Activated CD8-positive, alpha-beta memory T cell treated with anti-CD3 and anti-CD28 coated beads, Interleukin-2, amount 50 U/mL, for 1 hour (primary cell): Measurements from ENCODE around the gene MAP4K4.

Experiments
- DNase-seq: peaks from one replicate; pipeline ENCODE4 v3.0.0-alpha.2; 2020; ENCODE audit errors: extremely low read depth

The MAP4K4 gene

DNA sequence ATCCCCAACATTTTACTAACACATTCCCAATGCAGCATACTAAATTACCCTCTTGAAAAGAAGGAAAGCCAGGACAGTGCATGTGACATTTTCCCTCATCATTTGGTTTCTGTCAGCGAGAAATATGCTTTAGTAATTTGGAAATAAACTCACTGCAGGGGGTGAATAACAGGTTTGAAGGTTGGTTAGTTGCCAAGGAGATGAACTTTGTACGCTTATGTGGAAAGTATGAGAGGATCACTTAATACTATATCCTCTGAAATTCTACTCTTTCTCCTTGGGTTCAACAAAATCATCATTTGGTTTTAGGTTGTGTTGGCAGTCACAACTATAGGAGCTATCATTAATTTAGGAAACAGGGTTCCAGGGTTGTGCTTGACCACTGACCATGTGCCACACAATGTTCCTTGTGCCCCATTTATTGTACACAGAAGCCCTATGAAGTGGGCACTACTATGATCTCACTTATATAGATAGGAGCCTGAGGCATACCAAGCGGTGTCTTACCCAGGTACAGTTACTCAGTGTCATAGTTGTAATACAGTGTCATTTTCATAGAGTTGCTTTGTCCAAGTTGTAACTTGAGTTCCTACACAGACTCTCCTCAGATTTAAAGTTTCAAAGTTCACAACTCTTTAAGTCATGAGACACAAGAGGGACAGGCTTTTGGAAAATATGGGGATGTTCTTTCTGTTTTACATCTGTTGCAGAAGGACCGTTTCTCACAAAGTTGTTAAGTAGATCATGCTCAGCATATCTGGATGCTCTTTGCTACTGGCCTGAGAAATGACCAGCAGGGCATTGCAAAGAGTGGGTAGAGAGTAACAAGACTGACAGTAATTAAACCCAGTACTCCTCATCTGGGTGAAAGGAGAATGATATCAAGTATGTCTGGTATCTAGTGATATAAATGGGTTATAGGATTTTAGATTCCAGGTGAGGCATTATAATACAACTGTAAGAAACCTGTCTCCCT is 91.8 kb downstream of the MAP4K4 start:
- DNase-seq, result no peak

DNA sequence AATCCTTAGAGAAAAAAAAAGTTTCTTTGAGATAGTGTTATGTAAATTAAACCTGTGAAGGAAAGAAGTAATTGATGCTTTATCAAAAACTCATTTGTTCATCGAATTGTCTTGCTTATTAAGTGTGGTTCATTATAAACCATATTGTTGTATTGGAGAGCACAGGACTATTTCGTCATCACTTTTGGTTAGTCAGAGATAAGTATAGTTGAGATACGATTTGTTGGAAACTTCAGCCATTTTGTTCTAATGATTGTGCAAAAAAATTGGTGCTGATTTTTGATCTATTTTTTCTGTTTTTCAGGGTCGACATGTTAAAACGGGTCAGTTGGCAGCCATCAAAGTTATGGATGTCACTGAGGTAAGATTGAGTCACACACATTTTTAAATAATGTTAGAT is 92.9 kb downstream of the MAP4K4 start:
- no peak for DNase-seq

DNA sequence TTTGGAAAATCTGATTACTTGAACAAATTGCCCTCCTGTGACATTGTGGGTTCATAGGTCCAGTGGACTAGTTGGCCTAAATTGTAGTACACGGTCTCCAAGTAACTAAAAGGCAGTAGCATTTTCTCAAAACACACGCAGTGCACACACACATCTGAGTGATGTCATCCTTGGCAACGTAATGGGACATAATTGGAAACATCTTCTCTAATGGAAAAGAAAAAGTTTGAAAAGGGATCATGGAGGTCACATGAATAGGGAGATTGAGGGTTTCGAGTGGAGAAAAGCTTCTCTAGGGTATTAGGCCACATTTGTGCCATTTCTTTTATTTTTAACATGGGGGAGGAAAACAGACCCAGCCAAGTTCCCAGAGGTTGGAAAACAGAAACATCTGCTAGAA is 93.3 kb downstream of the MAP4K4 start:
- DNase-seq, result no peak

DNA sequence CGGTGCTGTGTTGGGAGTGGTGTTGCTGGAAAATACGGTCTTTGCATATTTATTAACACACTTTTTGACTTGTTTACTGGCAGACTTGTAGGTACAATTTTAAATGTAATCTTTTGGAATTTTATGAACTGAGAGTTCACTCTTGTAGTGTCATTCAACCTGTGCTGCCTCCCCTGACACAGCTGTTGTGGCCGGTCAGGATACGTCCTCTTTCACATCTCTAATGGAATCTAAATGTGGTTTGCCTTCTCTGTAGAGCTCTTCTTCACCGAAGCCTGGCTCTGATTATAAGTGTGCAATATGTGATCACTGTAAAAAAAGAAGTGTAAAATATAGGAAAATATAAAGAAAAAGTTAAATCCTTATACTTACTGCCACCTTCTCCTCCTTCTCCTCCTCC is 94.7 kb downstream of the MAP4K4 start:
- DNase-seq, result no peak

DNA sequence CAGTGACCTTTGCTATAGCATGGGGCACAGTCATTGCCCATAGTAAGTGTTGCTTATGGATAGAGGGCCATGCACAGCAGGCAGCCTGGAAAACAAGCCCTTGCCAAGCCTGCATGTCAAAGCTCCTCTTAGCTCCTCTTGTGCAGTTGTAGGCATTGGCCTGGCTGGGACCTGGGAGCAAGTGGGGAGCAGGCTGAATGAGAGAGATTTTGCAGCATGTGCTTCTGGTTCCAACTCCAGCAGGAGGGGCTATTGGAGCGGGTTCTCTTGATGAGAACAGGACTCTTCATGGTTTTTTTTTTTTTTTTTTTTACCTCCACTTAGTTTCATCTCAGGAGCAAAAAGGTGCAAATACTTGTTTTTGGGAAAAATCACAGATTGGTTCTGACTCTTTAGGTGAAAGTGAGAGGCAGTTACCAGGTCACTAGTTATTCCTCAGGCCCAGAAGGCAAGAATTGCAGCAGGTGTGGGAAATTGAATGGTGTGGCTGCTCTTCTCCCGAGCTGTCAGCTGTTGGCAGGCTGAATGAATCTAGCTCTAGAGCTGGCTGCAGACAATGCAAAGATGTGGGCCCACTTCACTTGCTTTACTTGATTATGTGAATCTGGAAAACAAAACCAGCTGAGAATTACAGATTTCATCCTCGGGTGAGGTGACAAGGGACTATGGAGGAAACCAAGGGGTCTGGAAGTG is 95.9 kb downstream of the MAP4K4 start:
- DNase-seq, result no peak

DNA sequence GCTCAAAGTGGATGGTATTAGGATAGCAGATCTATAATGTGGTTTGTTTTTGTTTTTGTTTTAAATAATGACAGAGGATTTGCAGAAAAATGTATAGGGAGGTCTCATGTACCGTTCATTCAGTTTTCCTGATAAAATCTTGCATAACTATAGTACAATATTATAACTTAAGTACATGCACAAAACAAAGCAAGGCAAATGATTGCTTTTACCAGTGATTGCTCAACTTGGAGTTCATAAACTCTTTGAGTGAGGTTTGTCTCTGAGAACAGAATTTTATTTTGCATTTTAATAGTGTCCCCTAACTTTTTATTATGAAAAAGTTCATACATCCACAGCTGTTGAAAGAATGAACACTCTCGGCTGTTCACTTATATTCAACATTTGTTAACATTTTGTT is 96.6 kb downstream of the MAP4K4 start:
- no peak for DNase-seq

DNA sequence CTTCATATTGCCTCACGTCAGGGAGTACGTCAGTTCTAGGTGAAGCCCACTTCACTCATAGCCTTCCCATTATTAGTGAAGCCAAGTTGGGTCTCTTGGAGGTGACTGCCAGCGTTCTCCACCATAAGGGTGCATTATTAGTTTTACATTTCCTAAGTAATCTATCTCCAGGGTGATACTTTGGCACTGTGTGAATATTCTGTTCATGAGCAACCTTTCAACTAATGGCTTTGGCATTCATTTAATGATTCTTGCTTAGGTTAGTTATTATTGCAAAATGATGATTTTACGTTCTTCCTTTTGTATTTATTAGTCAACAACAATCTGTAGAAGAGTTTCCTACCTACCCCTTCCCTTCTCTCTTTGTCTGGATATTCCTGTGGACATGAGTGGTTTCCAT is 97.5 kb downstream of the MAP4K4 start:
- DNase-seq, result no peak

DNA sequence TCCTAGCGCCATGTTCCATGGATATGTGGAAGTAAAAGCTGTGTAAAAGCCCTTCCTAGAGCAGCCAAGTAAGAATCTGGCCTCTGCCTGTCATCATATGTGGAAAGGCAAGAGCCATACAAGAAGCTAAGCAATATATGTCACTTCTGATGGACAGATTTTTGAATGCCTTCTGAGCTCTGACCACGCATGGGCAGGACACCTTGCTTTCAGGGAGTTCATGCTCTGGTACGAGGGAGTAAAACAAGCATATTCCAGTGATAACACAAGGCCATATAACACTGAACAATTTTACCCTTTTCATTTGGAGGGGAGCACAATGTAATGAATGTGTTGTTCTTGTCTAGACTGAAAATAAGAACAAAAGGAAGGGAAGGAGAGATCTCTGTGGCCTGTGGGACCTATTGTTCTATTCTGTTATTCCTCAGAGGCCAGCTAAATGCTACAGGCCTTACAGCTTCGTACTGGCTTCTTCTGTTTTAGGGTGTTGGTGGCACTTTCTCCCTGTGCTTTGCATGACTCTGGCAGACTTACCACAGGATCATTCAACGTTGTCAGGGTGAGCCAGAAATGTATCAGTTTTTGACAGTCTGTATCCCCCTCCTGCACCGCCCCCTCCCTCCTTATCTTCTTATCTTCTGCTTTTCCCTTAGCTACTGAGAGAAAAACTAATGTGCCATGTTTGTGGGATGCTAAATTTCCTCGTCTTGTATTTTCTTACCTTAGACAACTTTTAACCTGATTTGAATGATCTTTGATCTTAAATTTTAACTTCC is 99.5 kb downstream of the MAP4K4 start:
- no peak for DNase-seq

DNA sequence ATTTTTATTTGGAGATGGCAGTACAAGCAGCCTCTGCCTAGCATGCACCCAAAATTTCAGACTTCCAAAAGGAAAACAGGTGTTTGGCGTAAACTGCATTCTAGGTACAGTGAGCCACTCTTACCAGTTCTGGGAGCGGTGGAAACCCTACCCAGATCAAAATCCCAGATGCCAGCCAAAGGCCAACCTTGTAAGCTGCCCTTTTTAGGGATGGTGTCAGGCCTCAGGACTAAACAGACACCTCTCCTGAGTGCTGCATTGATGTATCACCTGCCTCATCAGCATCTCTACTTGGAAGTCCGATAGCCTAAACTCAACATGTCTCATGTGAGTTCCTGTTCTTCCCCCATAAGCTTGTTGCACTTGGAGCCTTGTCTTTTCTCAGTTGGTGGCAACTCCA is 104.0 kb downstream of the MAP4K4 start:
- no peak for DNase-seq

DNA sequence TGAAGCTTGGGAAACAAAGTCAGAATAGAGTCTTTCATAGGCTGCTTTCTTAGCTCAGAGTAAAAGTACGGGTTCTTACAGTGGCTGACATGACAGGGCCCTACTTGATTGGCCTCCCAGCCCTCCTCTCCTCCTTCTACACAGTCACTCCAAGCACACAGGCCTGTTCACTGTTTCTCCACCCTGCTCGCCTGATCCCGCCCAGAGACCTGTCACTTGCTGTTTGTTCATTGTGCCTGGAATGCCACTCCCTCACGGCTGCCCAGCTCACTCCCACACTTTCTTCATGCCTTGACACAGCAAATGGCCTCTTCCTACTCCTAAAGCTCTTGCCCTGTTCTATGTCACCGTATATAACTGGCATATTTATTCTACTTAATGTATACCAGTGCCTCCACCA is 104.8 kb downstream of the MAP4K4 start:
- DNase-seq, result no peak

DNA sequence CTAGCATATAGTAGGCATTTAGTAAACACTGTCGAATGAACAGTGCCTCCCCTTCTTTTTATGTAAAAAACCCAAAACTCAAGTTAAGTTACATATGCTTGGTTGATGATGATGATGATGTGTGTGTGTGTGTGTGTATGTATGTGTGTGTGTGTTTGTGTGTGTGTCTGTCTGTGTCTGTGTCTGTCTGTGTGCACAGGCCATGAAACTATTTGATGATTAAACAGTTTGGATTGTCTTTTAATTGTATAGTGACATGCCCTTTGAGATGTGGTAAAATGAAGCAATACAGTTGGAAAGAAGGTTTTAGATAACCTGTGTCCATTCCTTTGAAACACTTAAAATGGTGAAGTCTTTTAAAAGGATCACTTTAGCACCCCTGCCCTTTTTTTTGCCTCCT is 105.6 kb downstream of the MAP4K4 start:
- no peak for DNase-seq

DNA sequence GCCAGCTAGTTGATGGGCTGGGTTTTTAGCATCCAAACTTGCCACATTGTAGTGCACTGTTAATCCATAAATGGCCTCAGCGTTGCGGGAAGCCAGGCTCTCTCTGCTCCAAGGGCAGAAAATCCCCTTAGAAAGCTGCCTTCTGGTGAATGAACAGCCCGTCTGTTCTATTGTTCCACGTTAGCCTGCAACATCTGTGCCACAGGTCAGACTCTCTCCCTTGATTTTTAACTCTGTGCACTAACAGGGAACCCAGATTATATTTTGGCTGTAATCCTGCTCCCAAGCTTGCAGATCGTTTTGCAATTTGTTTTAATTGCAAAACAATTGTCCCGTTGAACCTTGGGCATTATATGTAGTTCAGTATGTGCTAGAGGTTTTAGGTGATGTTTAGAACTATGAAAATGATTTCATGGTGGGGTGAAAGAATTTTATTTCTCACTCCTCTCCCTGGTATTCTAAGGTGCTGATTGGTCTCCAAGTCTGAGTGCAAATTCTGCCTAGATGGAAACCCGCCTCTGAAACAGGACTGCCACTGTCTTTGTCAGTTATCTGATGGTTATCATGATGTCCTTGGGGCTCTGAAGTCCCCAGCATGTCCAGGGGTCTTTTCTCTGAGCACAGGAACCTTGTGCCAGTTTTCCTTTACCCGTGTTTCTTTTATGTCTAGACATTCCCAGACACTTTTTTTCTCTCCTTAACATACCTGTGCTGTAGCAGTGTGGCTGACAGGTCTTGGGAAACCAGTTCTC is 106.6 kb downstream of the MAP4K4 start:
- no peak for DNase-seq

DNA sequence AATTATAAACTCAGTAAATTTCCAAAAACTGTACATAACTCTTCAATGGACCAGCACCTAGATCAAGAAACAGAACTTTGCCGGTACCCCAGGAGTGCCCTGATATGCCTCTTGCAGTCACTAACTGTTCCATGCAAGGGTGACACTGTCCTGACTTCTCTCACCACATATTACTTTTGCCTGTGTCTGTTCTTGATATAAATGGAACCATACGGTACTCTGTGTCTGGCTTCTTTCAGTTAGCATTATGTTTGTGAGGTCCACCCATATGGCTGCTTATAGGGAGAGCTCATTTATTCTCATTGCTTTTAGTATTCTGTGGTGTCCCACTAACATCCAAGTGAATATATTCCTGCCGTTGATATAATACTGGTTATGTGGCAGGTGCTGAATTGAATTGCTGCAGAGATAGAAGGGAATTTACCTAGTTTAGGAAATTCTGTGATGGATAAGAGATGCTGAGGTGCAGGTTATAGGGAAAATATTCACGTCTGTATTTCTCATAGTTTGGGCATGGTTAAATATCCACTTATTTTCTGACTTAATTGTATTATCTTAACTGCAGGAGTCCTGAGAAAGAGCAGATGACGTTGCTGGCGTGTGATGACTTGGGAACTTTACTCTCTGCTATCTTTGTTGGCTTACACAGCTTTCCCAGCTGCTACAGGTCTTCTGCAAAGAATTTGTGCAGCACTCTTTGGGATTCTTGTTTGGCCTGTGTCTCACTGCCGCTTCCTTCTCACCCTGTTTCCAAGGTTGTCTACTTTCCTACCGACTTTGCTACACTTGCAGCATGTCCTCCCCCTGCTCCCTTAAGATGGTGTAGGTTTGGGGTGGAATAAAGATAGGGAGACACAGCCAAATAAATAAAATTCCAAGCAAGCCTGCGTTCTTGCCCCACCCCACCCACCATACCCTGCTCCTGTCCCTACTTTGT is 107.9 kb downstream of the MAP4K4 start:
- no peak for DNase-seq

DNA sequence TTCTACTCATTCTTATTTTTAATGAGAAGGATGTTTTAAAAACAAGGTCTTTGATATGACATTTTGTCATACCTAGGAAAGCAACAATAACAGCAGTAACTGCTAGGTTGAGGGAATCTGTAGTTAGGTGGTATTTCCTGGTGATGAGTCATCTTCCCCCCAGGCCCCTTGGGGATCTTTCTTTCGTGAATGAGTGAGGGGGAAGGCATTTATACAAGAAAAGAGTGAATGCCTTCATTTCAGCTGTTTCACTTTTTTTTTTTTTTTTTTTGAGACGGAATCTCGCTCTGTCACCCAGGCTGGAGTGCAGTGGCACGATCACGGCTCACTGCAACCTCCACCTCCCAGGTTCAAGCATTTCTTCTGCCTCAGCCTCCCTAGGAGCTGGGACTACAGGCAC is 108.6 kb downstream of the MAP4K4 start:
- no peak for DNase-seq

DNA sequence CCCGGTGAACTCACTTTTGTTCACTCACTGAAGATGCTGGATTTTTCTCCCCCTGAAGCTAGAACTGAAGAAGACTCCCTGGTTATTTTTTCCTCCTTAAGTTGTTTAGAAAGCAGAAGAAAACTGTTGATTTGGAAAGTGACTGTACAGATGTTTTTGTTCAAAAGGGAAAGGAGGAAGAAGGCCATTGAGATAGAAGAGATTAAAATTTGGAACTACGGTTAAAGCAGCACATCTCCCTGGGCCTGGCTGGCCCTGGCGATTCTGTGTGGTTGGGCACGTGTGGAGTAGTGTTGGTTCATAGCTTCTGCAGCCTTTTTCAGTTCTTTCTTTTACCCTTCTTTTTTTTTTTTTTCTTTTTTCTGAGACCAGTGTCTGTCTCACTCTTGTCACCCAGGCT is 109.2 kb downstream of the MAP4K4 start:
- DNase-seq, result no peak

DNA sequence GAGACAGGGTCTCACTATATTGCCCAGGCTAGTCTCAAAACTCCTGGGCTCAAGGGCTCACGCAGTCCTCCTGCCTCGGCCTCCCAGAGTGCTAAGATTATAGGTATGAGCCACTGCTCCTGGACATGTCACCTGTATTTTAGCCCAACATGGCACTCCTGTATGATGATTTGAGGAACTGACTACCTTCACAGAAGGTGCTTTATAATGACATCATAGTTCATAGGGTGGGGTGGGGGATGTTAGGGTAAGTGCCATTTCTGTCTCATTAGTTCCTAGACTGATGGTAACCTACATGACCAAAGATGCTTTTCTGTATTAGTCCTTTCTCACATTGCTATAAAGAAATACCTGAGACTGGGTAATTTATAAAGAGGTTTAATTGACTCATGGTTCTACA is 109.7 kb downstream of the MAP4K4 start:
- no peak for DNase-seq

DNA sequence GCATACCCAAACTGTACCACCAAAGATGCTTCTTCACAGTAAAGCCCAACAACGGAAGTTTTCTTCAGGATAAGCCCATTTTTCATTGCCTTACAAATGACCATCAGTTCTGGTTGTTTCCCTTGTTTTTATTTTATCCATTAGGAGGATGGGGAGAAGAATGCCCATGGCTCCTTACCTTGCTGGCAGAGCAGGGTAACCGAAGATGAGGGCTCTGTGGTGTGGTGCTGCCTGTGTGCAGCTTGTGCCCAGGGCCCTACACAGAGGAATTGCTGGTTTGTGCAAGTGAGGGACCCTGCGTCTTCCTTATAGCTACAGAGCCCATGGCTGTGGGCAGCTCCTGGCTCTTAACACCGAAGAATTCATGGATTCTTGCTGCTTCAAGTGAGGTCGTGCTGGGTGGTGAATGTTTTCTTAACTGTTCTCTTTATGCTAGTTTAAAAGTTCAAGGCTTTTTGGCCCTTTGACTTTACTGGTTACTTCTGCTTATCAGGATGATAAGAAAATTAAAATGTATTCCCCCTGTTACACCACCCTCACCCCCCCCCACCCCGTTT is 110.6 kb downstream of the MAP4K4 start:
- no peak for DNase-seq

DNA sequence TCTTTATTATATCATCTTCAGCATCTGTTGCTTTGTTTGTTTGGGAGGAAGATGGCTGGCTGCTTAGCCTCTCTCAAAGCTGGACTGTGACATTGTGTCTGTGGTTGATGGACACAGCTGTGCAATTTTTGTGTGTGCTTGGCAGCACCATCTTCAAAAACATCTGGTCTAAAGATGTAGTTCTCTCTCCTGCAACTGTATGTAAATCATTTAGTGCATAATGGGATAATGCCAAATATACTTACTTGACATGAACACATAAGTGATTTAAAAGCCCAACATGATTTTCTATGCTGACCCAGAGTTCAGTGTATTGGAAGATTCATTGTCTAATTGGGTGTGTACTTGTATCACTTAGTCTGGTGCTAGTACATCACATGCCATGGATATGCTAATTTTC is 112.2 kb downstream of the MAP4K4 start:
- no peak for DNase-seq

DNA sequence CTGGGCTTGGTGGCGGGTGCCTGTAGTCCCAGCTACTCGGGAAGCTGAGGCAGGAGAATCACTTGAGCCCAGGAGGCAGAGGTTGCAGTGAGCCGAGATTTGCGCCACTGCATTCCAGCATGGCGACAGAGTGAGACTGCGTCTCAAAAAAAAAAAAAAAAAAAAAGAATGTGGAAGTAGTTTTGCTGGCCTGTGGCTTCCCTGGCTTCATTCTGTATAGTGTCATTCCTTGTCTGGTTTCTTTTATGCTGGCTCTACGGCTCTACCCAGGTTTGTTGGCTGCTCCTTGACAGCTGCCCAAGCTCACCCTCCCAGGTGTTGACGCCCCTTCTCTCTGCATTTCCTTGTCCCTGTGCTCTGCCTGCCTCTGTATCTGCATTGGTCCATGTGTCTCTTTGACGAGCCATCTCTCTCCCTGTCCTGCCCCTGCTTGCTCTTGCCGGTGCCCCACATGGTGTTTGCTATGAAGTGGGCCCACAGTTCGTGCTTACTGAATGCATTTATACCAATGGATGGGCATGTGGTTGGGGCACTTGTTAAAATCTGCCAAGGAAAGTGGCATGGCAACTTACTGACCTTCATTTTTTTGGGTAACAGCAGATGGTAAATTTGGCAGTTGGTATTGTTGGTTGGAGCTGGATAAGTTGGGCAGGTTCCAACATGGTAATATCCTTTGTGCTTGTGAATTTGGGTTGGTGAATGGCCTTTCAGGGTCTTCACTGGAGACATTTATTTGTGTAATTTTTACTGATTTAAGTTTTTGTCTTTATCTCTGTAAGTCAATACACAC is 113.9 kb downstream of the MAP4K4 start:
- DNase-seq, result no peak
